Measurements from ENCODE around the gene ARRB1.
A peak's percentile ranks its signal among the peaks of the same experiment; 100 is the strongest.

- TF ChIP-seq ZNF263 (CRISPR knock-in tag; IDR thresholded peaks at IDR 0.05; ENCODE audit: low read depth) (0 out of 2 replicates have a peak, but pooled peaks have one; percentile 34), NR3C1 (CRISPR knock-in tag; conservative IDR thresholded peaks at IDR 0.05; ENCODE audit: low read depth) (no peak; the same call in 1 of the 2 replicates), CTCF (IDR thresholded peaks at IDR 0.05) (peak; percentile 90), ZNF512 (CRISPR knock-in tag; IDR thresholded peaks at IDR 0.05; ENCODE audit: borderline replicate concordance) (no peak), MAX (CRISPR knock-in tag; IDR thresholded peaks at IDR 0.05) (no peak; the same call in 1 of the 2 replicates), NR2C2 (CRISPR knock-in tag; IDR thresholded peaks at IDR 0.05) (no peak), NR1H2 (CRISPR knock-in tag; IDR thresholded peaks at IDR 0.05) (no peak)
Observed at GRCh38 chr11:75241036-75241905, 110.2 kb downstream of the ARRB1 start.
